Measurements from ENCODE around the gene ZRANB3.
"Not testable (repeated sequence)": the region's sequence is repeated elsewhere in the genome, so short reads cannot be mapped to it uniquely, and the experiment has no call there.

ZRANB3 gene

GRCh38 chr2:135335256-135335655 is 195.8 kb downstream of the ZRANB3 start:
- no peak for DNase-seq (ENCODE audit: low read depth in 3 of 3, low spot score in 1 of 3)

DNA sequence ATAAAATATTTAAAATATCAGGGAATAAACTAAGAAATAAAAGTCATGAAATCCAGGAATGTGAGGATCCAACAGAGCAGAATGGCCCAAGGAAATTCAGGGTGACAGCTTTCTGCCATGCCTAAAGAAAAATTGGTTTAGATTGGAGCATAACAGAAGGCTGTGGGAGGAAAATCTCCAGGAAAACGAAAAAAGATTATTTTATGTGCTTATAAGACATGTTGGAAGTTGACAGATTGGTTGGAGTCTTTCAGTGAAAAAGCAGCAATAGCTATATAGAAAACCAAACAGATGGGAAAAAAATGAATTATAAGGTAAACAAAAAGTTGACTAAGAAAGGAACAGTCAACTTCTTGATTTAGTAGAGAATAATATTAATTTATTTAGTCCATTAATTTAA is 203.9 kb downstream of the ZRANB3 start:
- DNase-seq (ENCODE audit: low read depth in 3 of 3, low spot score in 1 of 3): no peak

DNA sequence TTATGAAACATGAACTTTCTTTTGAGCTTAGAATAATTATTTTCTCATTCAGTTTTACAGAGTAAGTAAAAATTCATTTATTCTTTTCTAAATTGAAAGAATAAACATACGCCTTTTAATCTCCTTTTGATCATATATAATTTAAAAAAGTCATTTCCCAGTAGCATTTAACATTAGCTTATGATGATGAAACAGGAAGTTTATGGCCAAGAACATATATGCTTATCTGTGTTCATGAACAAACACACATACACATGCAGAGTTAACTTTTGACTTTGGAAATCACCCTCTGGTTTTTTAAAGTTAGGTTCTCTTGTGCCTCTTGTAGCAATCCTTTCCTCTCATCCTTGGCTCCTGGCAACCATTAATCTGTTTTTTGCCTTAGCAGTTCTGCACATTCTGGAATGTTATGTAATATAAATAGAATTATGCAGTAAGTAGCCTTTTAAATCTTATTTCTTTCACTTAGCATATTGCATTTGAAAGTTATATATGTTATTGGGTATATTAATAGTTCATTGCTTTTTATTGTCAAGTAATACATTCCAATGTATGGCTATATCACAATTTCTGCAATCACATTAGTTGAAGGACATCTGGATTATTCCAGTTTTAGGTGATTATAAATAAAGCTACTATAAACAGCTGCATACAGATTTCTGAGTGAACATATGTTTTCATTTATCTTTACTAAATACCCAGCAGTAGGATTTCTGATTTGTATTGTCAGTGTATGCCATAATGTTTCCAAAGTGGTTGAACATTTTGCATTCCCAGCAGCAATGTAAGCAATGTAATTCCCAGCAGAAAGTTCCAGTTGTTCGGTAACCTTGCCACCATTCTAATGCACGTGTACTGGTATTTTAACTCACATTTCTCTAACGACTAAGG is 210.3 kb downstream of the ZRANB3 start:
- no peak for DNase-seq (ENCODE audit: low read depth in 3 of 3, low spot score in 1 of 3)

- DNase-seq (ENCODE audit: low read depth in 3 of 3, low spot score in 1 of 3): no peak
Measured at GRCh38 chr2:135318808-135319207, 212.2 kb downstream of the ZRANB3 start.

DNA sequence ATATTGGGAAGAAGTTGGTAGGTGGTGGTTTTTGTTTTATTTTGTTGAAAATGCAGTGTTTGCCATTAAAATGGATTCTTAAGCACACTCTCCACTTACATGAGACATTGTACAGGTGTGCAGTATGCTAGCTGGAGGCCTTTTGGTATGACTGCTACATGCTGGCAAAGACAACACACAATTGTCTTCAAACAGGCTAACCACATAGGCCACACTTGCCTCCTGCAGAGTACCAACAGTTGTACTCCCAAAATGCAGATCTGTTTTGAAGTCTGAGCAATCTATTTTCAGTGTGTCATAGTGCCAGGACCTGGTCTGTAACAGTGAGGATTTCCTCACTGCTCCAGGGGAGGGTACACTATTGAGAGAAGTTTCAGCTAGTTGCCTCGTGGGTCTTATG is 213.6 kb downstream of the ZRANB3 start:
- DNase-seq (ENCODE audit: low read depth in 3 of 3, low spot score in 1 of 3): no peak

GRCh38 chr2:135311962-135312361 is 219.1 kb downstream of the ZRANB3 start:
- no peak for DNase-seq (ENCODE audit: low read depth in 3 of 3, low spot score in 1 of 3)

- no peak for DNase-seq (ENCODE audit: low read depth in 3 of 3, low spot score in 1 of 3)
Measured at GRCh38 chr2:135311268-135311667, 219.8 kb downstream of the ZRANB3 start.

DNA sequence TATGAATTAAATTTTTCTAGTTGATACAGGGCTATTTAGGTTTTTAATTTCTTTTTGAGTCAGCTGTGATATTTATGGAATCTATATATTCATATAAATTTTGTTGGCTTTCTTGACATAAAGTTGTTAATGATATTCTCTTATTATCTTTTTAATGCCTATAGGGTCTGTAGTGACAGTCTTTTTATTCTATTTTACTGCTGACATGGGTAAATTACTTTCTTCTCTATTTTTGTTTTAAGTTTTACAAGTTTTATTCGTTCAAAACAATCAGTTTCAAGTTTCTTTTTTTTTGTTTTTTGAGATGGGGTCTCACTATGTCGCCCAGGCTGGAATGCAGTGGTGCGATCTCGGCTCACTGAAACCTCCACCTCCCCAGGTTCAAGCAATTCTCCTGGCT is 226.3 kb downstream of the ZRANB3 start:
- DNase-seq (ENCODE audit: low read depth in 3 of 3, low spot score in 1 of 3): no peak

DNA sequence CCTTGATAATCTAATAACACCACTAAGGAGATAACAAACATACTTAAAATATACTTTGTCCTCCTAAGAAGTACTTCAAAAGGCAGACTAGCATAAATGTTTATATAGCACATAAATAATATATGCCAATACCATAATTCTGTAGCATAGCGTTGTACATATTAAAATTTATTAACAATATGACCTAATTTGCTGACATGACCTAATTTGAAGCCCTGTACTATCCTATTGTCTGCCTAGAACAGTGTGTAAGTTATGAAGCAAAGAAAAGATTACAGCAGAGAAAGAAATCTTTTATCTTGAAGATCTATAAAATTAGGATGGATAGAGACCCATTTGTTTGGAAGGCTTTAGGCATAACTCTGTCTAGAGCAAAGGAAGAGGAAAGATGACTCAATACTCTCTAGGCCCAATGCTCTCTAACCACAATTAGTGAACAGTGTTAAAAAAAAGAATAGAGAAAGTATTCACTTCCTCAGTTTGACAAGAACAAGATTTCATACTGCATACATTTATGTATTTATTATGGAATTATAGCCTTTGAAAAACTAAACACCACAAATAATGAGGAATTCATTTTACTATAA is 231.3 kb downstream of the ZRANB3 start:
- no peak for DNase-seq (ENCODE audit: low read depth in 3 of 3, low spot score in 1 of 3)

- DNase-seq (ENCODE audit: low read depth in 3 of 3, low spot score in 1 of 3): no peak
Measured at GRCh38 chr2:135299165-135299564, 231.9 kb downstream of the ZRANB3 start.

DNA sequence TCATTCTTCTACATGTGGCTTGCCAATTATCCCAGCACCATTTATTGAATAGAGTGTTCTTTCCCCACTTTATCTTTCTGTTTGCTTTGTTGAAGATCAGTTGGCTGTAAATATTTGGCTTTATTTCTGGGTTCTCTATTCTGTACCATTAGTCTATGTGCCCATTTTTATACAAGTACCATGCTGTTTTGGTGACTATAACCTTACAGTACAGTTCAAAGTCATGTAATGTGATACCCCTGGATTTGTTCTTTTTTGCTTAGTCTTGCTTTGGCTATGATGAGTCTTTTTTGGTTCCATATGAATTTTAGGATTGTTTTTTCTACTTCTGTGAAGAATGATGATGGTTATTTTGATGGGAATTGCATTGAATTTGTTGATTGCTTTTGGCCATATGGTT is 243.9 kb downstream of the ZRANB3 start:
- not testable (repeated sequence) for DNase-seq (ENCODE audit: low read depth in 3 of 3, low spot score in 1 of 3)

GRCh38 chr2:135285391-135285790 is 245.6 kb downstream of the ZRANB3 start:
- no peak for DNase-seq (ENCODE audit: low read depth in 3 of 3, low spot score in 1 of 3)

DNA sequence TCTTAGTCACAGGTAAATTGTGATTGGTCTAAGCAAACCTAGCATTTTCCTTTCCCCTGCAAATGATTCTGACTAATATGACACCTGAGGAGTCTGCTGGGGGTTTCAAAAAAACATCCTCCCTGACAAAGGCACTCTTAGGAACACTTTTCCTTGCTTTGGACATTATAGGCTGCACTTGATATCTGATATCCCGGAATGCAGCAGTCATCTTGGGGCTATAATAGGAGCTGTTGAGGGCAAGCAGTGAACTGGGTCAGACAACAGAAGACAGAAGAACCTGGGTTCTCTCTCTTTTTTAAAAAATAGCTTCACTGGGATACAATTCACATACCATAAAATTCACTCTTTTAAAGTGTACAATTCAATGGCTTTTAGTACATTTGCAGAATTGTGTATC is 249.6 kb downstream of the ZRANB3 start:
- no peak for DNase-seq (ENCODE audit: low read depth in 3 of 3, low spot score in 1 of 3)

GRCh38 chr2:135279209-135279608 is 251.8 kb downstream of the ZRANB3 start:
- DNase-seq (ENCODE audit: low read depth in 3 of 3, low spot score in 1 of 3): no peak

- no peak for DNase-seq (ENCODE audit: low read depth in 3 of 3, low spot score in 1 of 3)
Measured at GRCh38 chr2:135276525-135276924, 254.5 kb downstream of the ZRANB3 start.

GRCh38 chr2:135271006-135271405 is 260.0 kb downstream of the ZRANB3 start:
- DNase-seq (ENCODE audit: low read depth in 3 of 3, low spot score in 1 of 3): no peak

DNA sequence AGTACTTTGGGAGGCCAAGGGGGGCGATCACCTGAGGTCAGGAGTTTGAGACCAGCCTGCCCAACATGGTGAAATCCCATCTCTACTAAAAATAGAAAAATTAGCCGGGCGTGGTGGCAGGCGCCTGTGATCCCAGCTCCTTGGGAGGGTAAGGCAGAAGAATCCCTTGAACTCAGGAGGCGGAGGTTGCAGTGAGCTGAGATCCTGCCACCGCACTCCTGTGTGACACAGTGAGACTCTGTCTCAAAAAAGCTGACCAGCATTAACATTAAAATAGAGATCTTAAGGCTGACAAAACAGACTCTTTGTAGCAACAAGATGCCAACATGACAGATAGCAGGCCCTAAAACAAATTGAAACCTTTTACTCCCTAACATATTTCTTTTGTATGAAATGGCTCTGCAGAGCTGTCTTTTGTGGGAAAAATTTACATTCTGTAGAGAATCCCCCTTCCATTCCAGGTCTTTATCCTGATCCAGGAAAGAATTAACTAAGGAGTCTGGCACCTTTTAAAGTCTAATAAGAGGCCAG is 265.0 kb downstream of the ZRANB3 start:
- no peak for DNase-seq (ENCODE audit: low read depth in 3 of 3, low spot score in 1 of 3)

DNA sequence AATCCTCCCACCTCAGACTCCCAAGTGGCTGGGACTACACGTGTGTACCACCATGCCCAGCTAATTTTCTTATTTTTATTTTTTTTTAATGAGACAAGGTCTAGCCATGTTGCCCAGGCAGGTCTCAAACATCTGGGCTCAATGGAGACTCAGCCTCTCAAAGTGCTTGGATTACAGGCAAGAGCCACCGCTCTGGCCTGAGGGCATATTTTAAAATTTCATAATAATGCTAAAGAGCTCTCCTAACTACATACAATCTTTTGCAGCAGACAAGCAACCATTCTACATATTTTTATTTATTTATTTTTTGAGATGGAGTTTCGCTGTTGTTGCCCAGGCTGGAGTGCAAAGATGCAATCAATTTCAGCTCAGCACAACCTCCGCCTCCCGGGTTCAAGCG is 271.9 kb downstream of the ZRANB3 start:
- DNase-seq (ENCODE audit: low read depth in 3 of 3, low spot score in 1 of 3): no peak

GRCh38 chr2:135258193-135258592 is 272.8 kb downstream of the ZRANB3 start:
- no peak for DNase-seq (ENCODE audit: low read depth in 3 of 3, low spot score in 1 of 3)

DNA sequence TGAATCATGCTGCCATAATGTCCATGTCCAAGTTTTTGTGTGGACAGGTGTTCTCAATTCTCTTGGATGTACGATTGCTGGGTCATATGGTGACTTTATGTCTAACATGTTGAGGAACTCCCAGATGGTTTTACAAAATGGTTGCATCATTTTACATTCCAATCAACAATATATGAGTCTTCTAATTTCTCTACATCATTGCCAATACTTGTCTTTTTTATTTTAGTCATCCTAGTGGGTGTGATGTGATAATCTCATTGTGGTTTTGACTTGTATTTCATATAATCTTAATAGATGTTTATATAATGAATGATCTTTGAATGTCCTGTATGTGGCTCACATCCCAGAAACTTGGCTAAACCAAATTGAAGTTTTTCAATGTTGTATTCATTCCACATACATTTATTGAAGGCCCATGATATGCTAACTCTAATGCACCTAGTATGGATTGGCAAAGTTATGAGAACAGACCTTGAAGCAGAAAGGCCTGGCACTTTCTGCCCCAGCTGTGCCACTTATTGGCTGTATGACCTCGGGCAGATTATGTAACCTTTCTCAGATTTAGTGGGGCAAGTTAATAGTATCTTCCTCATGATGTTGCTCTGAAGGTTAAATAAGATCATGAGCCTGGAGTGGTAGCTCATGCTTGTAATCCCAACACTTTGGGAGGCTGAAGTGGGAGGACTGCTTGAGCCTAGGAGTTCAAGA is 273.5 kb downstream of the ZRANB3 start:
- DNase-seq (ENCODE audit: low read depth in 3 of 3, low spot score in 1 of 3): no peak

DNA sequence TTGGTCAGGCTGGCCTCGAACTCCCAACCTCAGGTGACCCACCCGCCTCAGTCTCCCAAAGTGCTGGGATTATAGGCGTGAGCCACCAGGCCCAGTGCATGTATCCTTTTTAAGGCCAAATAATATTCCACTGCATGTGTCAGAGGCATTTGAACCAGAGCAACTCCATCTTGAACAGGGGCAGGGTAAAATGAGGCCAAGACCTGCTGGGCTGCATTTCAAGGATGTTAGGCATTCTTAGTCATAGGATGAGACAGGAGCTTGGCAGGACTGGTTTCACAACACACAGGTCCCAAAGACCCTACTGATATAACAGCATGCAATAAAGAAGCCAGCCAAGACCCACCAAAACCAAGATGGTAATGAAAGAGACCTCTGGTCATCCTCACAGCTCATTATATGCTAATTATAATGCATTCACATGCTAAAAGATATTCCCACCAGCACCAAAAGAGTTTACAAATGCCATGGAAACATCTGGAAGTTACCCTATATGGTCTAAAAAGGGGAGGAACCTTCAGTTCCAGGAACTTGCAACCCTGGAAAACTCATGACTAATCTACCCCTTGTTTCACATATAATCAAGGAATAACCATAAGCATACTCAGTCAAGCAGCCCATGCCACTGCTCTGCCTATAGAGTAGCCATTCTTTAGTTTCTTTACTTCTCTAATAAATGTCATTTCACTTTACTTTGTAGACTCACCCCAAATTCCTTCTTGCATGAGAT is 274.3 kb downstream of the ZRANB3 start:
- DNase-seq (ENCODE audit: low read depth in 3 of 3, low spot score in 1 of 3): no peak
